Mucosa of descending colon (tissue), 3 donors: ENCODE data around the gene BCOR. TPM values are rescaled to one million over a fixed set of nuclear protein-coding genes. Genes with fewer than 3 reads are reported as not detected.
A peak's percentile ranks its signal among the peaks of the same experiment; 100 is the strongest.

Experiments used
- ATAC-seq: fragments of 200-7000 bp; cut with Tn5 transposase; one replicate; pipeline ENCODE4 v1.9.1; 2020; ENCODE audit warnings: mild to moderate bottlenecking, moderate library complexity
- DNase-seq, 3 donors: peaks; one replicate each; pipeline ENCODE4 v3.0.0-alpha.2; 2020
- H3K36me3 ChIP-seq: fragments of 200-600 bp; one replicate; pipeline ENCODE4 v1.8.0; 2021; ENCODE audit warnings: low read depth, mild to moderate bottlenecking
- H3K4me1 ChIP-seq: fragments of 200-600 bp; one replicate; pipeline ENCODE4 v1.8.0; 2021; ENCODE audit warnings: low read depth, mild to moderate bottlenecking
- H3K4me3 ChIP-seq: fragments of 200-600 bp; one replicate; pipeline ENCODE4 v1.8.0; 2021; ENCODE audit warnings: mild to moderate bottlenecking
- H3K9me3 ChIP-seq: fragments of 200-600 bp; one replicate; pipeline ENCODE4 v1.8.0; 2021; ENCODE audit warnings: mild to moderate bottlenecking
- CTCF ChIP-seq: fragments of 200-600 bp; IDR thresholded peaks from one replicate; pipeline ENCODE4 v1.8.0; 2022; ENCODE audit warnings: antibody characterized with exemption, mild to moderate bottlenecking
- intact Hi-C, 2 donors: fragments of 100-400 bp; cut with DNase I in 1 of 2; cut with micrococcal nuclease in 1 of 2; formaldehyde crosslinking; loops; one replicate each; pipeline versions ENCODE4 v1.11.0 to v1.11.1; 2022; cut with DNase I, micrococcal nuclease
- total RNA-seq, 3 donors: library from RNA; stranded (reverse); fragmentation: NEBNext Ultra II Directional in 2 of 3; extraction: Animal tissue kit (Norgen Biotek cat#: 25700) in 2 of 3; gene quantifications; one replicate each; pipeline versions ENCODE4 v1.2.1 to v1.2.4, GENCODE V29; 2021 to 2023
- donor health status: DM: no; HTN: no; CAD: no; lungs with moderate emphysema.
- donor health status: DM: no; HTN: no; CAD: no.
- donor health status: DM: no; HTN: yes; CAD: no.

BCOR gene
- total RNA-seq, 3 donors from 2014 or later, result 18.7 to 26.3 (median 23.6) TPM

DNA sequence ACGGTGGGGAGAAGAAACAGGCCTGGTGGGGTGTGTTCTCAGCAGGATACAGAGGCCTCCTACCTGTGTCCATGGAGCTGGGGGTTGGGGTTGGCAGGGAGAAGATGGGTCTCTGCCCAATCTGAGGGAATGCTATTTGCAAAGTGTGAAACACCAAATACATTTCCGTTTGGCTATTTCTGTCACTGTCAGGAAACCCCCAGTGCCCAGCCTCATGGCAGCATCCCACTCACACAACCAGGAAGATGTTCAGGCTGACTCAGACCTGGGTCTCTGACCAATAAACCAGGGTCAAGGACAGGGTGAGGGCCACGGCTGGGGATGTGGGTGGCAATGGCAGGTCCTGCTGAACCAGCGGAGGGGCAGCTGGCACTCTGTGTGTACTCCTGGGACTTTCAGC, 41.3 kb downstream of the BCOR start:
- Histone ChIP-seq H3K4me3 (no peak overlapping the region), H3K36me3 (no peaks in the 10 kb centered on the region), H3K4me1 (no peaks in the 10 kb centered on the region), H3K9me3 (no peaks in the 10 kb centered on the region)
- DNase-seq (no peak), ATAC-seq (no peak)
- no peak for TF ChIP-seq CTCF
- intact Hi-C loops, result no loop called here

DNA sequence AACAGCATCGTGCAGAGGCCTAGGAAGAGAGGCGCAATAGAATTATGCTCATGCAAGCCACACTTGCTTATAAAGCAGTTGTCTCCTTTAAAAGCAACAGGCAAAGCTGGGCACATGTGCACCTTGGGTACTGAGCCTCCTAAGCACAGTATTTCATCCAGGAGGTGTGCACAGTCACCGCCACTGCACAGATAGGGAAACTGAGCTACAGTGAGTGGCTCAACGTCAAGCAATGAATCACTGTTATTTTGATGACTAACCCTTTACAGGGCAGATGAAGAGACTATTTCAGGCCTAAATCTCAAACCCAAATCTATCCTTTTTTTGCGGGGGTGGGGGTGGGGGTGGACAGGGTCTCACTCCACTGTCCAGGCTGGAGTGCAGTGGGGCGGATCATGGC, 42.3 kb downstream of the BCOR start:
- DNase-seq (no peak), ATAC-seq (no peak)
- no peak for TF ChIP-seq CTCF
- intact Hi-C loops, result no loop called here
- Histone ChIP-seq H3K9me3 (peaks cover 9% of the 10 kb centered on the region), H3K36me3 (no peaks in the 10 kb centered on the region), H3K4me3 (no peak overlapping the region), H3K4me1 (no peaks in the 10 kb centered on the region)

DNA sequence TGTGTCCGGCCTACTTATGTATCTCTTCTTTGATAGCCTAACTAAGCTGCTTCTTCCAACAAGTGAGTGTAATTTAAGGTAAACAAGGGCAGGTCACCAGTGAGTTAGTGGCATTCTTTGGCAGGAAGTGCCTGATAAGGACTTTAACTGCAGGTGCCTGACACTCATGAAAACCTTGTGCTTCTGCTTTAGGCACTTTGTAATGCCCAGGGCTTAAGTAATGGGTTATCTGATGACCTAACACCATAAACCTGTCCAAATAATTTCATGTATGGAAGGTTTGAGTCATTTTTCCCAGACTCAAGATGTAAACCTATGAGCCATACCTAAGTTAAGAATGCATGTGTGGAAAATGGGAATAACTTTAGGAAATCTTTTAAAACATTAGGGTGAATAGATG, 43.0 kb downstream of the BCOR start:
- Histone ChIP-seq H3K4me3 (no peak overlapping the region), H3K9me3 (peaks cover 10% of the 10 kb centered on the region), H3K36me3 (no peaks in the 10 kb centered on the region), H3K4me1 (no peaks in the 10 kb centered on the region)
- peak; percentile 63 for ATAC-seq
- intact Hi-C loops, result no loop called here
- no peak for TF ChIP-seq CTCF
- no peak for DNase-seq

DNA sequence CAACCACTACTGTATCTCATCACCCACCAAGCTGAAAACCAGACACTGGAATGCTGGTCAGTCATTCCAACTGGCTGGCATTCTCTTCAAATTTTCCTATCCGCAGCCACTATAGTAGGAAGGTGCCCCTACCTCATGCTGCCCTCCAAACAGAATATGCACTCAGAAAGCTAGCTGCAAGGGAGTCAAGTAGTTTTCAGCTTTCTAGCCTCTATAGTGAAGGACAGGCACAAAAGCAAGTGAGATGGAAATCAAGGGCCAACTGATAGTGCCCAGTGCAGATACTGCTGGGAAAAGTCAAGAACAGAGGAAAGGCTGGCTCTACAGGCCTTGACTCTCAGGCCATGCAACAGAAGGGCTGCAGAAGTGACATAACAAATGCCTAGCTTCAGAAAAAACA, 47.2 kb downstream of the BCOR start:
- H3K9me3 ChIP-seq, result peaks cover 10% of the 10 kb centered on the region
- no peak for ATAC-seq
- H3K36me3 ChIP-seq, result no peaks in the 10 kb centered on the region
- intact Hi-C loops, result no loop called here
- no peak for TF ChIP-seq CTCF
- H3K4me3 ChIP-seq, result no peak overlapping the region
- DNase-seq, result no peak
- H3K4me1 ChIP-seq, result no peaks in the 10 kb centered on the region

GRCh38 chrX:40049084-40049641, 48.6 kb downstream of the BCOR start:
- intact Hi-C loops, result no loop called here
- DNase-seq (no peak), ATAC-seq (no peak)
- H3K4me3 ChIP-seq, result no peak overlapping the region
- TF ChIP-seq CTCF, result no peak
- no peaks in the 10 kb centered on the region for H3K4me1 ChIP-seq
- H3K9me3 ChIP-seq, result peaks cover 10% of the 10 kb centered on the region
- H3K36me3 ChIP-seq, result no peaks in the 10 kb centered on the region

- ATAC-seq (no peak), DNase-seq (no peak)
- no peaks in the 10 kb centered on the region for H3K36me3 ChIP-seq
- H3K9me3 ChIP-seq, result peaks cover 10% of the 10 kb centered on the region
- no peak for TF ChIP-seq CTCF
- no peak overlapping the region for H3K4me3 ChIP-seq
- H3K4me1 ChIP-seq, result no peaks in the 10 kb centered on the region
- intact Hi-C loops, result no loop called here
Measured at GRCh38 chrX:40047485-40047884, 50.3 kb downstream of the BCOR start.
